ENCODE data around the gene DKK1. TPM values are rescaled to one million over a fixed set of nuclear protein-coding genes. Genes with fewer than 3 reads are reported as not detected.

The DKK1 gene
- total and polyA plus RNA-seq, 4 donors = 1.2 to 9.2 (median 4.4) TPM

- Histone ChIP-seq H3K9me3 (ENCODE audit: control insufficient read depth in 4 of 4, insufficient read depth in 3 of 4, low read length in 3 of 4) (no peaks in the 10 kb centered on the region), H3K36me3 (ENCODE audit: control insufficient read depth in 4 of 4, insufficient read depth in 4 of 4, low read length in 4 of 4) (no peaks in the 10 kb centered on the region), H3K4me1 (ENCODE audit: control insufficient read depth in 5 of 5, insufficient read depth in 5 of 5, low read length in 5 of 5) (peaks cover 0 to 7% (median 0%) of the 10 kb centered on the region in 5 donors), H3K27ac (ENCODE audit: low read depth in 1 of 2, low read length in 1 of 2) (no peak overlapping the region), H3K27me3 (ENCODE audit: control insufficient read depth in 3 of 3, insufficient read depth in 3 of 3, low read length in 2 of 3) (peaks cover 0 to 23% (median 11%) of the 10 kb centered on the region in 3 donors), H3K4me3 (no peak overlapping the region), H3K9ac (ENCODE audit: insufficient read depth in 1 of 2, low read length in 2 of 2) (peak overlapping the region; percentile 41 to 83)
- DNase-seq (peak; percentile 21 to 71 (median 31)), ATAC-seq (ENCODE audit: insufficient read depth, low FRiP score) (no peak)
- 2 to 5% methylated on average over 26 of the region's 26 CpGs for WGBS, 2 donors
- no peak for TF ChIP-seq CTCF (IDR thresholded peaks at IDR 0.05; ENCODE audit: control extremely low read depth, extremely low read depth)
These were observed 687 bp upstream of the DKK1 start for GRCh38 chr10:52313256-52313932.

- peak overlapping the region; percentile 27 to 28 for H3K9ac ChIP-seq (ENCODE audit: insufficient read depth in 1 of 2, low read length in 2 of 2)
- H3K36me3 ChIP-seq (ENCODE audit: control insufficient read depth in 4 of 4, insufficient read depth in 4 of 4, low read length in 4 of 4) = no peaks in the 10 kb centered on the region
- H3K9me3 ChIP-seq (ENCODE audit: control insufficient read depth in 4 of 4, insufficient read depth in 3 of 4, low read length in 3 of 4) = no peaks in the 10 kb centered on the region
- TF ChIP-seq CTCF (IDR thresholded peaks at IDR 0.05; ENCODE audit: control extremely low read depth, extremely low read depth) = no peak
- peaks cover 0 to 7% (median 0%) of the 10 kb centered on the region in 5 donors for H3K4me1 ChIP-seq (ENCODE audit: control insufficient read depth in 5 of 5, insufficient read depth in 5 of 5, low read length in 5 of 5)
- H3K27ac ChIP-seq (ENCODE audit: low read depth in 1 of 2, low read length in 1 of 2) = no peak overlapping the region
- DNase-seq (peak; percentile 29 to 48 (median 42)), ATAC-seq (ENCODE audit: insufficient read depth, low FRiP score) (no peak)
- WGBS, 2 donors = 10% methylated on average over 36 of the region's 36 CpGs
- H3K4me3 ChIP-seq = peak overlapping the region; percentile 1
- peaks cover 0 to 23% (median 11%) of the 10 kb centered on the region in 3 donors for H3K27me3 ChIP-seq (ENCODE audit: control insufficient read depth in 3 of 3, insufficient read depth in 3 of 3, low read length in 2 of 3)
These were observed 906 bp downstream of the DKK1 start for GRCh38 chr10:52314822-52315552.

- ATAC-seq (ENCODE audit: insufficient read depth, low FRiP score) (no peak), DNase-seq (no peak)
- 58 to 59% methylated on average over 1 of the region's 1 CpG for WGBS, 2 donors
- Histone ChIP-seq H3K9me3 (ENCODE audit: control insufficient read depth in 4 of 4, insufficient read depth in 3 of 4, low read length in 3 of 4) (no peaks in the 10 kb centered on the region), H3K4me3 (no peak overlapping the region), H3K4me1 (ENCODE audit: control insufficient read depth in 5 of 5, insufficient read depth in 5 of 5, low read length in 5 of 5) (peaks cover 0 to 7% (median 0%) of the 10 kb centered on the region in 5 donors), H3K27me3 (ENCODE audit: control insufficient read depth in 3 of 3, insufficient read depth in 3 of 3, low read length in 2 of 3) (peaks cover 0 to 23% (median 11%) of the 10 kb centered on the region in 3 donors), H3K27ac (ENCODE audit: low read depth in 1 of 2, low read length in 1 of 2) (no peak overlapping the region), H3K36me3 (ENCODE audit: control insufficient read depth in 4 of 4, insufficient read depth in 4 of 4, low read length in 4 of 4) (no peaks in the 10 kb centered on the region), H3K9ac (ENCODE audit: insufficient read depth in 1 of 2, low read length in 2 of 2) (no peak overlapping the region)
- no peak for TF ChIP-seq CTCF (IDR thresholded peaks at IDR 0.05; ENCODE audit: control extremely low read depth, extremely low read depth)
These were observed 1.9 kb downstream of the DKK1 start for GRCh38 chr10:52316001-52316400.

All from lung (tissue), 12 donors.